CD4-positive, alpha-beta T cell treated with Interleukin-10 for 1 hour (primary cell): Measurements from ENCODE around the gene SPAG9.
"Not testable (repeated sequence)": the region's sequence is repeated elsewhere in the genome, so short reads cannot be mapped to it uniquely, and the experiment has no call there.

Source experiments
- DNase-seq: peaks from one replicate; pipeline ENCODE4 v3.0.0-alpha.2; 2020

SPAG9 gene

GRCh38 chr17:51083981-51084380 lies 36.7 kb downstream of the SPAG9 start:
- DNase-seq = no peak

GRCh38 chr17:51083364-51083763 lies 37.3 kb downstream of the SPAG9 start:
- not testable (repeated sequence) for DNase-seq

GRCh38 chr17:51079049-51079448 lies 41.6 kb downstream of the SPAG9 start:
- DNase-seq = no peak

- no peak for DNase-seq
These were observed 42.6 kb downstream of the SPAG9 start for GRCh38 chr17:51078009-51078592.

- no peak for DNase-seq
These were observed 43.8 kb downstream of the SPAG9 start for GRCh38 chr17:51076821-51077220.

- no peak for DNase-seq
These were observed 49.1 kb downstream of the SPAG9 start for GRCh38 chr17:51071556-51071955.

GRCh38 chr17:51065466-51065865 lies 55.2 kb downstream of the SPAG9 start:
- DNase-seq = no peak

- no peak for DNase-seq
These were observed 56.5 kb downstream of the SPAG9 start for GRCh38 chr17:51064061-51064735.

- DNase-seq = no peak
These were observed 60.3 kb downstream of the SPAG9 start for GRCh38 chr17:51060396-51060795.

GRCh38 chr17:51059781-51060180 lies 60.9 kb downstream of the SPAG9 start:
- no peak for DNase-seq

- DNase-seq = no peak
These were observed 63.1 kb downstream of the SPAG9 start for GRCh38 chr17:51057534-51057933.

GRCh38 chr17:51056813-51057510 lies 63.7 kb downstream of the SPAG9 start:
- DNase-seq = peak; percentile 60

- no peak for DNase-seq
These were observed 65.9 kb downstream of the SPAG9 start for GRCh38 chr17:51054748-51055147.

GRCh38 chr17:51052235-51052634 lies 68.4 kb downstream of the SPAG9 start:
- no peak for DNase-seq

GRCh38 chr17:51050291-51051033 lies 70.2 kb downstream of the SPAG9 start:
- no peak for DNase-seq

- DNase-seq = no peak
These were observed 73.9 kb downstream of the SPAG9 start for GRCh38 chr17:51046514-51047384.

- DNase-seq = no peak
These were observed 74.6 kb downstream of the SPAG9 start for GRCh38 chr17:51046046-51046445.

- DNase-seq = no peak
These were observed 75.0 kb downstream of the SPAG9 start for GRCh38 chr17:51045621-51046020.

- DNase-seq = no peak
These were observed 75.7 kb downstream of the SPAG9 start for GRCh38 chr17:51044976-51045375.

GRCh38 chr17:51036084-51036483 lies 84.6 kb downstream of the SPAG9 start:
- no peak for DNase-seq

GRCh38 chr17:51035431-51035830 lies 85.2 kb downstream of the SPAG9 start:
- no peak for DNase-seq

- DNase-seq = no peak
These were observed 85.9 kb downstream of the SPAG9 start for GRCh38 chr17:51034800-51035199.

GRCh38 chr17:51032850-51033249 lies 87.8 kb downstream of the SPAG9 start:
- no peak for DNase-seq
